Medulla oblongata (tissue), 1 donor: ENCODE results near the gene CISH.

Source experiments
- DNase-seq: peaks from one replicate; pipeline ENCODE4 v3.0.0-alpha.2; 2015; ENCODE audit errors: extremely low spot score

The CISH gene

GRCh38 chr3:50571486-50571885 is 40.1 kb downstream of the CISH start:
- no peak for DNase-seq

GRCh38 chr3:50570508-50571279 is 40.9 kb downstream of the CISH start:
- no peak for DNase-seq

- peak; percentile 97 for DNase-seq
These were observed 42.4 kb downstream of the CISH start, which contains the start of gene HEMK1 for GRCh38 chr3:50568947-50569749. Gene HEMK1, plus strand, starts transcription at chr3:50569522. Its CDS starts 1,583 bp downstream, at chr3:50571105.

GRCh38 chr3:50567386-50568167 is 44.0 kb downstream of the CISH start, which contains the start of gene C3orf18:
Gene C3orf18, minus strand, starts transcription at chr3:50567747. Its CDS starts 2,048 bp downstream, at chr3:50565699.
- DNase-seq: peak; percentile 94

GRCh38 chr3:50567011-50567385 is 44.6 kb downstream of the CISH start:
- peak; percentile 15 for DNase-seq

- no peak for DNase-seq
These were observed 47.3 kb downstream of the CISH start for GRCh38 chr3:50564321-50564720.

- DNase-seq: no peak
These were observed 47.7 kb downstream of the CISH start for GRCh38 chr3:50563867-50564266.

- no peak for DNase-seq
These were observed 48.7 kb downstream of the CISH start for GRCh38 chr3:50562861-50563260.

- DNase-seq: no peak
These were observed 51.9 kb downstream of the CISH start for GRCh38 chr3:50559702-50560101.

- DNase-seq: no peak
These were observed 53.7 kb downstream of the CISH start for GRCh38 chr3:50557915-50558314.

- no peak for DNase-seq
These were observed 54.5 kb downstream of the CISH start for GRCh38 chr3:50557106-50557505.
